HG02798 (cell line): ENCODE measurements around the gene CHRNA5.
"Not testable (repeated sequence)": the region's sequence is repeated elsewhere in the genome, so short reads cannot be mapped to it uniquely, and the experiment has no call there.

Experiments used
- ATAC-seq: cut with Tn5 transposase; IDR thresholded peaks from one replicate; pipeline ENCODE4 v1.9.1; 2021; ENCODE audit warnings: mild to moderate bottlenecking; ENCODE audit not compliant: unreplicated experiment, poor library complexity

Gene CHRNA5

DNA sequence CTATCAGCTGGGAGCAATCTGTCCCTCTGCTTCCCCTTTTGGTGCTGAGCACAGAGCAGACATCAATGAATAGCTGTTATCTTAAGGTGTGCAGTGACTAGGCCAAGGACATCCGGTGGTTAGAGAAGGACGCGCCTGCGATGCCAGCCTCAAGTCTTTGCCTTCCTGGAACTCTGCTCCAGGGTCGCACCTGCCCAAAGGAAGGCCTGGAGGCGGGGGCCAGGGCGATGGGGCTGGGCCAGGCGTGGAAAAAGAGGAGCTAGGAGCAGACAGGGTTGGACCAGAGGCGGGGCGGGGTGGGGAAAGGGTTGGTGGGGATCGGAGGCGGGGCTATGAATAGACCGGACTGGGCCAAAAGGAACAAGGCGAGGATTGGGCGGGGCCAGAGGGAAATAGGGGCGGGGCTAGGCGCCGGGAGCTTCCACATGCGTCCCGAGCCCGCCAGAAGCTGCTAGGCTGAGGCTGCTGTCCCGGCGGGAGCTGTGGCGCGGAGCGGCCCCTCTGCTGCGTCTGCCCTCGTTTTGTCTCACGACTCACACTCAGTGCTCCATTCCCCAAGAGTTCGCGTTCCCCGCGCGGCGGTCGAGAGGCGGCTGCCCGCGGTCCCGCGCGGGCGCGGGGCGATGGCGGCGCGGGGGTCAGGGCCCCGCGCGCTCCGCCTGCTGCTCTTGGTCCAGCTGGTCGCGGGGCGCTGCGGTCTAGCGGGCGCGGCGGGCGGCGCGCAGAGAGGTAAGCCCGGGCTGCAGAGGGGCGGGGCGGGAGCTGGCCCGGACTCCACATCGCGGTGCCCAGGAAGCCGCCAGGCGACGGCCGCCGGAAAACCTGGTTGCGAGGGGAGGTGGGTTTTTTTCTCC lies at the start of gene CHRNA5:
Gene CHRNA5, plus strand, starts transcription at position 424 of the 854 bp plus-strand sequence. Its CDS starts 200 bp downstream, at position 624.
- ATAC-seq, result peak; percentile 92

DNA sequence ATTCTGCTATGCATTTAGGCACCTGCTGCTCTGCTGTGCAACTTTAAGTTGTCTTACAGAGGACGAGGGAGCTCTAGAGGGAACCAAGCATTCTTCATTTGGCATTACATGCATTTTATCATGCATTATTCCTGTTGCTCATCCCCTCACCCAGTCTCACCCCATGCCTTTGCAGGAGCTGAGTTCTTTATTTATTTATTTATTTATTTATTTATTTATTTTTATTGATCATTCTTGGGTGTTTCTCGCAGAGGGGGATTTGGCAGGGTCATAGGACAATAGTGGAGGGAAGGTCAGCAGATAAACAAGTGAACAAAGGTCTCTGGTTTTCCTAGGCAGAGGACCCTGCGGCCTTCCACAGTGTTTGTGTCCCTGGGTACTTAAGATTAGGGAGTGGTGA lies 45.3 kb upstream of the CHRNA5 start:
- ATAC-seq, result not testable (repeated sequence)

DNA sequence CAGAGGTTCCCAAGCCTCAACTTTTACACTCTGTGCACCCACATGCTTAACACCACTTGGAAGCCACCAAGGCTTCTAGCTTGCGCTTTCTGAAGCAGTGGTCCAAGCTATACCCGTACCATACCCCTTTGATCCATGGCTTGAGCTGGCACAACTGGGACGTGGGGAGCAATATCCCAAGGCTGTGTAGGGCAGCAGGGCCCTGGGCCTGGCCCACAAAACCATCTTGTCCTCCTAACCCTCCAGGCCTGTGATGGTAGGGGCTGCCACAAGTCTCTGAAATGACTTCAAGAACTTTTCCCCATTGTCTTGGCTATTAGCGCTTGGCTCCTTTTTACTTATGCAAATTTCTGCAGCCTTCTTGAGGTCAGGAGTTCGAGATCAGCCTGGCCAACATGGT lies 41.1 kb upstream of the CHRNA5 start:
- no peak for ATAC-seq

DNA sequence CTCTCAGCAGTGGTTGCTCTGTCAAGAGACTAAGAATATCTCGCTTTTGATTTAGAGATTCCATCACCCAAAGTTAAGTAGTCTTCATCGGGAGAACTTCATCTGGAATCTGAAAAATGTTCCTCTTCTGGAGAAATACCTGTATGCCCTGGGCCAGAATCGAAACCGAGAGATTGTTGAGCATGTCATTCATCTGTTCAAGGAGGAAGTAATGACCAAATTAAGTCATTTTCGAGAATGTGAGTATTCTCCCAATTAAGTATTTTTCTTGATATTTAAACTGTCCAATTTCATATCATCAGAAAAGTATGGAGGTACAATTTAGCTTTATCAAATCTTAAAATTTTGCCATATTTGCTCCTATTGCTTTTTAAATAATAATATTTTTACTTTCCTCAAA lies 38.0 kb upstream of the CHRNA5 start:
- ATAC-seq, result no peak

DNA sequence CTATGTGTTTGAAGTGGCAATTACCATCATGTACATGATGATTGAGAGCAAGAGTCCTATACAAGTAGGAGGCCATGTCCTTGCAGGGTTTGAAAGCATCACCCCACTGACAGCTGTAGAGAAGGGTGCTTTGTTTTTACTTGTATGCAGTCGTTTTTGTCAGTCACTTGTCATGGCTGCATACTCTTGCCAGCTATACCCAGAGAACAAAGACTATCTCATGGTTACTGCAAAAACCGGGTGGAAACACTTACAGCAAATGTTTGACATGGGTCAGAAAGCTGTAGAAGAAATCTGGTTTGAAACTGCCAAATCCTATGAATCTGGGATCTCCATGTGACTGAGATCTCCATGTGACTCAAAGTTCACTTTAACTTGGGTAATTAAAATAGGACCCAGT lies 32.0 kb upstream of the CHRNA5 start:
- ATAC-seq, result no peak

DNA sequence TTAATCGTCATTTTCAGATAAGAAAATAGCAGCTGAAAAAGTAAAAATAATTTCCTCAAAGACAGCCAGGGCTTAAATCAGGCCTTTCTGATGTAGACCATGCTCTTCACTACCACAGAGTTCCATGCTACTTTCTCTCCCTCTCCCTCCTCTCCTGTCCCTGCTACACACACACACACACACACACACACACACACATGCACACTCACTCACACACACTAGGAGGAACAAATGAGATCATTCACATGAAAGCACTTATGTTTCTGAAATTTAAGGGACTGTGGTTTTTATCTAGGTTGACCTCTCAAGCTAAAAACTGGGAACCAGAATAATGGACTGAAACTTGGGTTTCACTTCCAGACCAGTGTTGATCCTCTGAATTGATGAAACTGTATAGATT lies 29.2 kb upstream of the CHRNA5 start:
- no peak for ATAC-seq

DNA sequence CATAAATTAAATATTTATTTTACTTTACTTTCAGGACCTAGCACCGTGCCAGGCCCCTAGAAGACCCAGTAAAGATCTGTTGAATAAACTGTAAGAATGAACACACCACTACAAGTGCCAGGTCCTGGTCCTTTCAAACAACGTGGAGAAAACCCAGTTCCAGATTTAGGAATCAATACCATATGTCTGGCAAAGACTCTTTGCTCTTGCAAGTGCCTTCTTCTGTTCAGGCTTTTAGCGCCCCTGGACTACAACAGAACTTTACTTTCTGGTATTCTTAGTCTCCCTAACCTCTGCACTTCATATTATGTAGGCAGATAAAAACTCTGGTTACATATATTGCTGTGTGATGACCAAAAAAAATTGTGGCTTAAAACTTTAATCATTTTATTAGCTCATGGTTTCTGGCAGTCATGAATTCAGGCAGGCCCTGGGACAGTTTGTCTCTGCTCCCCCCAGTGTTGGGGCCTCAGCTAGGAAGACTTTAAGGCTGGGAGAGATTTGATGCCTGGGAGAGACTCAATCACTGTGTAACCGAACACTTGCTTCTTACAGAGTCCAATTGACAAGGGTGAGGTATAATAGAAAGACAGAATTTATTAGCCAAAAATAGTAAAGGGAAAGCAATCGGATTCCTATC lies 27.9 kb upstream of the CHRNA5 start:
- ATAC-seq, result no peak

DNA sequence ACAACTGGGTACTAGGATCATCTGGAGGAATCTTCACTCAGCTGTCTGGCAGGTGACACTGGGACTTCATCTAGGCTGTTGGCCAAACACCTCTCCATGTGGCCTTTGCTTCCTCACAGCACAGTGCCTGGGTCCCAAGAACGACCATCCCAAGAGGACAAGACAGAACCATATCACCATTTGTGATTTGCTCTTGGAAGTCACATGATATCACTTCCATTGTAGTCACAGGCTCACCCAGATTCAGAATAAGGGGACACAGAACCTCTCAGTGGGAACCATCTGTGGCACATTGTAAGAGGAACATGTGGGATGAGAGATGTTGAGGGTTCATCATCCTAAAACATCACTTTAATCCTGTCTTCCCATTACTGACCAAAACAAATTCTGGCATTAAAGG lies 27.0 kb upstream of the CHRNA5 start:
- ATAC-seq, result no peak

DNA sequence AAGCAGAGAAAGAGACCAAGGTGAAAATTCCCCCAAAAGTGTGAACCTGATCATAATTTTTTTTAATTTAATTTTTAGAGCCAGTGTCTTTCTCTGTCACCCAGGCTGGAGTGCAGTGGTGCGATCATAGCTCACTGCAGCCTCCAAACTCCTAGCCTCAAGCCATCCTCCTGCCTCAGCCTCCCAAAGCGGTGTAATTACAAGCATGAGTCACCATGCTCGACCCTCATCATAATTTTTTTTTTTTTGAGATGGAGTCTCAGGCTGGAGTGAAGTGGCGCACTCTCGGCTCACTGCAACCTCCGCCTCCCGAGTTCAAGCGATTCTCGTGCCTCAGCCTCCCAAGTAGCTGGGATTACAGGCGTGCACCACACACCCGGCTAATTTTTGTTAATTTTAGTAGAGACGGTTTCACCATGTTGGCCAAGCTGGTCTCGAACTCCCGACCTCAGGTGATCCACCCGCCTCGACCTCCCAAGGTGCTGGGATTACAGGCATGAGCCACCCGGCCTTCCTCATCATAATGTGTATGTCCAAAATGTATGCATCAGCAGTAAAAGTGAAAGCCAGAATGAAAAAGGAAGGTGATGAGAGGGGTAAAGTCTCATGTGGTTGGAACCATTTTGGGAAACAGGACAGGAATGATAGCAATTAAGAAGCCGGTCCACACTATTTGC lies 25.7 kb upstream of the CHRNA5 start:
- ATAC-seq, result not testable (repeated sequence)

DNA sequence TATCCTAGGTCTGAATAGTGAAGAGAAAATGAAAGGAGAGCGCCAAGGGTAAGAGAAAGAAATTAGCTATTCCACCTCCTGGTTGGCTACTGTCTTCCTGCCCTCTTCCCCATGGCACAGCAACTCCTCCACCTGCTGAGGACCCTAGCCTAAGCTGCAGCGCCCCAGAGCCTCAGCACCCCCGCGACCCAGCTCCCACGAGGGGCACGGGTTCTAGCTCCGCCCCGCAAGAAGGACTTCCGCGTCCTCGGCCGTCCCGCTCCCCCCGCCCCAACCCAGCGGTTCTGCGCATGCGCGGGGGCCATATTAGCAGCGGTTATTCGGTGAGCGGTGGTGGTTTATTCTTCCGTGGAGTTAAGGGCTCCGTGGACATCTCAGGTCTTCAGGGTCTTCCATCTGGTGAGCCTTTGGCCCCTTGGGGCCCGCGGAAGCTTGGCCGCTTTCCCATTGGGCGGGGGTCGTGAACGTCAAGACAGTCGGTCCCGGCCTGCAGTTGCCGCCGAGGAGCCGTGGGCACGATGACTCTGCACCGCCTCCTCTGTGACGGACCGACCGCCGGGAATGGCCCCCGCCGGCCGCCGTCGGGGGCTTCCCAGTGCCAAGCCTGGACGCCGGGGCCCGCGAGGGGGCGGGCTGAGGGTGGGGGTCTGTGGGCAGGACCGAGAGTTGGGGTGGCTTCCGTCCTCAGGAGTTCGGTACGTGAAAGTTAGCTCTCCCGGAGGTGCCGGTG lies 25.0 kb upstream of the CHRNA5 start, which contains the start of gene PSMA4:
Gene PSMA4, plus strand, starts transcription at position 304 of the 730 bp plus-strand sequence. CDS start 1,484 bp downstream, outside the sequence.
- ATAC-seq, result peak; percentile 90

DNA sequence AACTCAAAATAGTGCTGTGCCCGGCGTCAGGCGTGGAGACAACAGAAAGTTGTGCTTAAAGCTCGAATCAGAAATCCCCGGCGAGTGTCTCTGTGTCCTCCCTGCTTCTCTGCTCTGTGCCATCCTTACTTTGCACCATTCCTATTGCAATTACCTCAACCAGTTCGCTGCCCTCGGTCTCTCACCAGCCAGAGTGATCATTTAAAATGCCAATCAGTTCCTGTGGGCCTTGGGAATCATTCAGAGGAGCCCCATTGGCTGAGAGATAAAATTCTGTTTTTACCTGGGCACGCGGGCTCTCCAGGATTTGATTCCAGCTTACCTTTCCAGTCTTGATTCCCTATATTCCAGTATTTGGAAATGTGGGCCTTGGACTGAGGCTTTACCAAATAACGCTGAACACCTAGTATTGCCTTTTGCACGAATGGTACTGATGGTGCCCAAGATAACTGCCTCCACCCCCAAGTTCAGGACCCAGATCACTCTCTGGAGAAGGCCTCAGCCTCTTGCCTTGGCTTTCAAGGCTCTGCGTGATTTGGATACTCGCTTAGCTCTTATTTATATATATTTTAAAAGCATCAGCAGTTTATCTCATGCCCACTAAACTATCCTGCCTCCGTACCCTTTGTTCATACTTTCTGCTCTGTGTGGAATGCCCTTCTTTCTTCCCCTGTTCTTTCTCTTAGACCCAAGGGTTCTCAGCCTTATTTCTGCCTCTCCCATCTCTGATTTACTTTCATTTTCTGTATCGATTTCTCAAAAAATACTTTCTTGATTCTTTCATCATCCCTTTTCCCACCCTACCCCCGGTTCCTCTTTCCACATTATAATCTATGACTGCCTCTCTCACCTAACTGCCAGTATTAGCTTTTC lies 24.2 kb upstream of the CHRNA5 start:
- no peak for ATAC-seq

DNA sequence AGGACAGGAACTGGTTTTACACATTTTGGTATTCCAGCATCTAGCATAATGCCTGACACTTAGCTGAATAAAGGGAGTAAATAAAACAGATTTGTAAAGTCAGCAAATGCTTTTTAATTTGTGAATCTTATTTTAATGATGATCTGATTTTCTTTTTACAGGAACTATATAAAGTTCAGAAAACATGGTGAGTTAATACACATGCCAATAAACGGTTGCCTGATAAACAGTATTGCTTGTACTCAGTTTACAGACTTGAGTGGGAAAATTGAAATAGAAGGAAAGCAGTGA lies 23.6 kb upstream of the CHRNA5 start:
- no peak for ATAC-seq

DNA sequence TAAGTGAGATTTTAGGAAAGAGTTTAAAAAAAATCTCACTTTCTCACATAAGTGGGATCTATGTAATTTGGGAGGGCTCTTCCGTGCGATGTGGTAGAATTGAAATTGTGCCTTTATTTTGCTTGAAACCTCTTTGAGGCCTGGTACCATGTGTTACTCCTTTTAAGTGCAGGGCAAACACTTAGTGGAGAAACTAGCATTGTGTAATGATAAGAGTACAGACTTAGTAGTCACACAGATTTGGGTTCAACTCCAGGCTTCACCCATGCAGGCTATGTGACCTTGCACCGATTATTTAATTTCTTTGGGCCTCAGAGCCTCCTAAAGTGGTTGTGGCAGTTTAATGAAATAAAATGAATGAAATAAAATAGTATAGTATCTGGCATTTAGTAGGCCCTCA lies 22.7 kb upstream of the CHRNA5 start:
- no peak for ATAC-seq

DNA sequence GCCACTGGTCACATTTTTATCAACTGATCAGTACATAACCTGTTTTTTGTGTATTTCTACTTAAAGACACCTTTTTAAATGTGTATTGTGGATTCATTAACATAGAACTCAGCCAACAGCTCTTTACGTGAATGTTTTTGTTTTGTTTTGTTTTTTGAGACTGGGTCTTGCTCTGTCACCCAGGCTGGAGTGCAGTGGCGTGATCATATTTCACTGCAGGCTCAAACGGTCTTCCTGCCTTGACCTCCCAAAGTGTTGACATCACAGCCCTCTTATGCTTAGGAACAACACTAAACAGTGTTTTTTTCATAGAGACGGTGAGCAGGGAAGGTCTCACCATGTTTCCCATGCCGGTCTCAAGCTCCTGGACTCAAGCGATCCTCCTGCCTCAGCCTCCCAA lies 15.1 kb upstream of the CHRNA5 start:
- no peak for ATAC-seq

DNA sequence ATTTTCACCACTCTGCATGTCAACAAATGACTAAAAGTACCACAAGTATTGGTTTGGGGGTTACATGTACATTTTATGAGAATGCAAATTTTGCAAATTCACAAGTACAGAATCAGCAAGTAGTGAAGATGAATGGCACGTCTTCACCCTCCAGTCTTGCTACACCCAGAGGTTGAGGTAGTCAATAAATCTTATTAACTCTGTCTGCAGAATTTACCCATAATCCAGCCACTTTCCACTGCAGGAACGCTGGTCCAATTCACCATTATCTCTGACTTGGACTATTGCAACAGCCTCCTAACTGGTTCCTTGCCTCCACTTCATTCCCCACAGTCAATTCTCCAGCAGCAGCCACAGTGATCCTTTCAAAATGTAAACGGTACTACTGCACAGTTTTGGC lies 14.5 kb upstream of the CHRNA5 start:
- ATAC-seq, result no peak

DNA sequence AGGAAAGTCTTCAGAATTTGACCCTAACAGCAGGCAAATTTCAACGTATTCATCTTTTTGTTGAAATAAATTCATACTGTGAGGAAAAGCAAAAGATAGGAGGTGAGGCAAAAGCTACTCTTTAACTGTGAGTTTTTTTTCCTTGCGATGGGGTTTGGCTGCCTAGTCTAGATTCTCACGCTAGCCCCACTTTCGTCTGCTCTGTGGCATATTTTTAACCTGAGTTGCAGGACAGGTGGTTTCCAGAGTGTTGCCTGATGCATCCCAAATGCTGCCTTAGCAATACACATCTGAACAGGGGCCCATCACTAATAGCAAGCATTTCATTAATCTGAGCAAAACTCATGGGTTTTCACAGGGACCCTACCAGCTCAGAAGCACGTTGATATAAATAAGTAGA lies 13.4 kb upstream of the CHRNA5 start:
- ATAC-seq, result peak; percentile 50

DNA sequence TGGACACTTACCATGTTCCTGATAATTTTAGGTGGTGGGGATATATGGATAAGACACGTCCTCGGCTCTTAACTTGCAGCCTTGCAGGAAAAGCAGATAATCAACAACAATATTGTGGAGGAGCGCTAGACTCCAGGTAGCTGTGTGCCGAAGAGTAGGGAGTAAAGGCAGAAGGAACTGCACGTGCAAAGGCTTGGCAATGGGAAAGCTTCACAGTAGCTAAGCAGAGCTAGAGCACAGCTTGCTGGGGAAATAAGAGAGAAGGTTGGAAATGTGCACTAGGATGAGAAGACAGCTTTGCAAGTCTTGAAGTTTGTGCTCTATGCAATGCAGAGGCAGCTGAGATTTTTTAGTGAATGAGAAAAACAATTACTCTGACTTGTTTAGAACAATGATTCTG lies 12.7 kb upstream of the CHRNA5 start:
- no peak for ATAC-seq

DNA sequence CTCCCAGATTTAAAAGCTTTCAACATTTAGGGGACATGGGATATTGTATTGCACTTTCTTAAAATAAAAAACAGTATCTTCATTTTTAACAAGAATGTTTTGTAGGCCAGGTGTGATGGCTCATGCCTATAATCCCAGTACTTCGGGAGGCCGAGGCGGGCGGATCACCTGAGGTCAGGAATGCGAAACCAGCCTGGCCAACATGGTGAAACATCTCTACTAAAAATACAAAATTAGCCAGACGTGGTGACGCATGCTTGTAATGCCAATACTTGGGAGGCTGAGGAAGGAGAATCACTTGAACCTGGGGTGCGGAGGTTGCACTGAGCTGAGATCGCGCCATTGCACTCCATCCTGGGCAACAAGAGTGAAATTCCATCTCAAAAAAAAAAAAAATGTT lies 5.1 kb upstream of the CHRNA5 start:
- ATAC-seq, result not testable (repeated sequence)

DNA sequence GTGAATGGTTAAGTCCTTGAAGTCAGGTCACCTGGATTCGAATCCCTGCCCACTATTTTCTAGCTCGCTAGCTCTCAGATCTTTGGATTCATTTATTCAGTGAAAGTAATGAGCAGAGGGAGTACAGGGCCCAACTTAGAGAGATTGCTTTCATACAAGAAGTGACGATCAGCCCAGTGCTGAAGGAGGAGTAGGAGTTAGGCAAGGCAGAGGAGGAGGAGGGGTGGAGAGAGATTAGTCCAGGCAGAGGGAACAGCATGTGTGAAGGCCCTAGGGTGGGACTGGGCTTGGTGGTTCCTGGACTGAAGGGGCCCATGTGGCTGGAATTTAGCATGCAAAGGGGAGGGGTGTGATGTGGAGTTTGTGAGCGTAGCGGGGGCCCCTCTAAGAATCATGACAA lies 3.8 kb upstream of the CHRNA5 start:
- no peak for ATAC-seq

DNA sequence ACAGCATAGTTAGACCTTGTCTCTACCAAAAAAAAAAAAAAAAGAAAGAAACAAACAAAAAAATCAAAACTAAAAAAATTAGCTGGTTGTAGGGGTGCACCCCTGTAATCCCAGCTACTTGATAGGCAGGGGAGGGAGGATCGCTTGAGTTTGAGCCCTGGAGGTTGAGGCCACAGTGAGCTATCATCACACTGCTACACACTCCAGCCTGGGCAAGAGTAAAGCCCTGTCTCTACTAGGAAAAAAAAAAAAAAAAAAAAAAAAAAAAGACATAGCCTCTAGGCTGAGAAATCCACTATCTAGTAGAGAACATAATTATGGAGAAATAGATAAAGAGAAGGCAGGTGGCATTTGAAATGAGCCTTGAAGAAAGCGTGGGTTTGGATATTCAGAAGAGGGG lies 2.2 kb upstream of the CHRNA5 start:
- ATAC-seq, result no peak
